CD4-positive, alpha-beta T cell treated with Interleukin-15 for 1 hour (primary cell): Measurements from ENCODE around the gene LY6G6D.
"Not testable (repeated sequence)": the region's sequence is repeated elsewhere in the genome, so short reads cannot be mapped to it uniquely, and the experiment has no call there.

Experiments used
- DNase-seq: peaks from one replicate; pipeline ENCODE4 v3.0.0-alpha.2; 2020

The LY6G6D gene

DNA sequence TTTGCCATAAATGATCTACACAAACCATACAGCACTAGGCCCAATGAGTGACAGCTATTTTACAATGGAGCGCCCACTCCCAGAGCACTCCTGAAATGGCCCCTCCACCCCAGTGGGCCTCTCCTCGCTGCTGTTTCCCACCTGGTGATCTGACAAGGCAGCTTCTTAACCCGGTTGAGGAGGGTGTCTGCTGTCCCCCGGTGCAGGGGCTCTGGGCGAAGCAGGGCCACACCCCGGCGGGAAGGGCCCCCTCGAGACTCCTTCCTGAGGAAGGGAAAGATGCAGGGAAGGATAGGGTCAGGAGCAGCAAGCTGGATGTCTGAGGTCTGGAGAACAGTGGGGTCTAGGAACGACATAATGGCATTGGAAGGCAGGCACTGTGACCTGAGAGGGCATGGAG lies 22.3 kb upstream of the LY6G6D start:
- no peak for DNase-seq

DNA sequence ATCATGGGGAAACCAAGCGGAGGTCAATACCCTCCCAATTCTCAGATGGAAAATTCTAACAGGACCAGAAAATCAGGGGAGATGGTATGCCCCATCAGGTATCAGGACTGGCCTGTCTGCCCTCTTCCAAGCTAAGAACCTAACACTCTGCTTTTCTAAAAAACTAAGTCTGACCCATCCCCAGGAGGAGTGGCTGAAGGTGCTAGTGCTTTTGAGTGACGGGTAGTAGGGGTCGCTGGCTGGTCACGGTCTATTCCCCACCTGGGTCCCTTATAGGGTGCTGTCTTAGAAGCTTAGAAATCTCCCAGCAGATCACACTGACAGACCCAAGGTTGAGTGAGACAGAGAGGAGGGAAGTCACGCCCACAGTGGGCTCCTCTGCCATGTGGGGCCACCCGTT lies 21.6 kb upstream of the LY6G6D start:
- DNase-seq: no peak

DNA sequence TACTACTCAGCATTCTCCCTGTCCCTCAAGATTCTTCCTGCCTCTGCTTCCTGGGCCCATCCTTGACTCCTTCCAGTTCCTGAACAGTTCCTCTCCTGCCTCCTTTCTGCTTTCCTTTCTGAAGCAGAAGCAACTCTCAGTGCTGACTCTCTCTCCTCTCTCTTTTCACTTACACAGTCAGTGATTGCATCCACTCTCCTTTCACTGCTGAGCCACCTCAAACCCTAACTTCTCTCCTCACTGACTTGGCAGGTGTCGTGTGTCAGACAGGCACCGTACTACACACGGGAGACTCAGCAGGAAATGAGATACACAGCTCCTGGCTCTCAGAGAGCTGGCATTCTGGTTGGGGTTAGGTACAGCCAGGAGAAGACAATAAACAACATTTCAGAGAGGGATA lies 17.6 kb upstream of the LY6G6D start:
- no peak for DNase-seq

DNA sequence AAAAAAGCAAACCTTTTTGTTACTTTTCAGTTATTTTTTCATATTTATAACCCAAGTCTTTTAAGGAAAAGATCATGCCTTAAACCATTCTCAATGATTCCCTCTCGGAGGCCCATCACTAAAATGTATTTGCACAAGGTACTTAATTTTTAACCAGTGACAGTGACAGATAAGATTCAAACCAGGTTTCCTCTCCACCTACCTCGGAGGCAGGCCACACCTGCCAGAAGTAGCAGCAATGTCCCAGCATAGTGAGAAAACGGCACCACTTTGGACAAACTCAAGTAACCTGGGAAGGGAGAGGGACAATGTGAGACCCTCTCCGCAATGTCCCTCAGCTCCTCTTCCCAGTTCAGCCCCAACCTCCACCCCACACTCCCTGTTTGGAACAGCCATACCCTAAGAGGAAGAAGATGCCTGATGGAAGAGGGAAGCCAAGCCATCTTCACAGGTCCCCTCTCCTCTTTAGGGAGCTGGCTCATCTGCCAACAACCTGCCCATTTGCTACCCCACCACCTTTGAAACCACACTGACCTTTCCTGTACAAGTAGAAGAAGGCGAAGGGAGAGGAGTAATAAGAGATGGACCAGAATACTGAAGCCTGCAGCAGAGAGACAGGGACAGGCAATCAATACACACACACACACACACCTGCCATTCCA lies 14.3 kb upstream of the LY6G6D start:
- DNase-seq: no peak

DNA sequence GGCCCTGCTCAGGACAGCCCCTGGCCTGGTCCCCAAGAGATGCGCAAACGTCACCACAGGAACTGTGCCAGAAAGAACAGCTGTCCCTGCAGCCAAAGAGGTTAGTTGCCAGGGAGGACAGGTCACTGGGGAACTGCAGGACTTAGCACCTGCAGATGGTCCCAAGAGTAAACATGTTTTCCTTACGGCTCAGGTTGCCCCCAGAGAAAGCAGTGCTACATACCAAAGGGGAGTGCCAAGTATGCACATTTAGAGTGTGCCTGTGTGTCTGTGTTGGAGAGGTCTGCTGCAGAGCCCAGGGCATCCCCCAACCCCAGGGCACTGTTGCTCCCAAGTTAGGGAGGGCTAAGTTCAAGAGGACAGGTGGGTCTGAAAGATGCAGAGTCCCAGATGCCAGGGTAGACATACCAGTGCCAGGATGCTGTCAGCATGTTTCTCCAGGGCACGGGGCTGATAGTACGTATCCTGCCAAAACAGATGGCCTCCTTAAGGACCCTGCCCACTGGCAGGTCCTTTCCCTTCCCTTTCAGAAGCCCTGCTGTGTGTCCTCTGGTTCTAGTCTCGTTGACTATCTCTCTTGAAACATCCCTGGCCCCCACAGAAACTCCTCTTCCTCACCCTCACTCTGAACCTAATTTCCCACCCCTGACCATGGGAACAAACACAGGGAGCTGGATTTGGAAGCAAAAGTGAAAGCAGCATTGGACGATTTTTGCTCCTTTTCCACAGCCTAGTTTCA lies 13.3 kb upstream of the LY6G6D start:
- no peak for DNase-seq

DNA sequence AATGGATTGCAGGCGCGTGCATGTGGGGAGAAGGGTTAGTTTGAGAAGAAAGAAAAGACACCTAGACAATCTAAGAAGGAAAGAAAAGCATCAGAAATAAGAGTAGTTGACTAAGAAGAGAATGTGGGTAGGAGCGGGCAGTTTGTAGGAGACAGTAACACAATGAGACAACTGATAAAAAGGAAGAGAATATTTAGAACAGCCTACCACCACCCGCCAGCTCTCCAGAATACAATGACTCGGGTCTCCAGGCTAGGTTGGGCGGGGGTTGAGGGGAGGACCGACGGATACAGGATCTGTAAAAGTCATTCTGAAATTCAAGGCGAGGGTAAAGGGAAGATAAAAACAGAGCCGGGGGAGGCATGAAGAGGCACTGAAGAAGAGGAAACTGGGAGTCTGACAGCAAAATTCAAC lies 12.7 kb upstream of the LY6G6D start:
- no peak for DNase-seq

DNA sequence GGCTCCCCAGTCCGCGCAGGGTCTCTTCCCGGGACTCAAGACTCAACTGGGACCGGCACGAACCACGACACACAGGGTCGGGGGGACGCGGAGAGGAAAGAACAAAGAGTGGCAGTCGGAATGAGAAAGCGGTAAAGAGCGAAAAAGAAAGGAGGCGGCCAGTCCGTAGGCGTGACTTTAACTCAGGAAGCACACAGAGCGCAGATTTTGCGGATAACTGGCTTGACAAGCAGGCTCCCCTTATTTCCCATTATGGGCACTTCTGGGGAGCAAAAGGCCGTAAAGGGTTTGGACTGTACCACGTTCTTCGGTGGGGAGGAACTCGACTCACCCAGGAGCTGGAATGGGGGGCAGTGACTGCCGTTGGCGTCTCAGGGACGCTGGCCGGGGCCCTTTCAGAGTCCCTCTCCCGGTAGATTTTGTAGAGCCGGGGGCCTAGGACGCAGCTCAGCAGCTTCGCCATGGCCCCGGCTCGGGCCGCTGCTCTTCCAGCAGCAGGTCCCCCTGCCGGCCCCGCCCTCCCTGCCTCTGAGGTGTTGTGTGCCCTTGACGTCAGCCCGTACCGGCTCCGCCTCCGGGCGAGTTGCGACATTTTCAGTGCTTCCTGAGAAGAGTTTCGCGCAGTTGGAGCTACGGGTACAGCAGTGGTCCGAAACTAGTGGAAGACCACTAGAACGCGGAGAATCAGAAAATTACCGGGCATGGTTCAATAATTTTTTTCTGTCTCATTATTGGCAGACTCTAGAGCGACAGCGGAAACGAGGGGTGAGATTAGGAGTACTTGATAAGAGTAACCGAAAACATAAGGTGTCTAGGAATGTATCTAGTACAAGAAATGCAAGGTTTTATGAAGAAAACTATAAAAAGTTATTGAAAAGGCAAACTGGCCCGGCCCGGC lies 12.1 kb upstream of the LY6G6D start, which contains the start of gene ABHD16A:
ABHD16A (minus strand) TSS at position 506 of the 898 bp plus-strand sequence; CDS start at position 463, 43 bp downstream.
- DNase-seq: peak; percentile 98

DNA sequence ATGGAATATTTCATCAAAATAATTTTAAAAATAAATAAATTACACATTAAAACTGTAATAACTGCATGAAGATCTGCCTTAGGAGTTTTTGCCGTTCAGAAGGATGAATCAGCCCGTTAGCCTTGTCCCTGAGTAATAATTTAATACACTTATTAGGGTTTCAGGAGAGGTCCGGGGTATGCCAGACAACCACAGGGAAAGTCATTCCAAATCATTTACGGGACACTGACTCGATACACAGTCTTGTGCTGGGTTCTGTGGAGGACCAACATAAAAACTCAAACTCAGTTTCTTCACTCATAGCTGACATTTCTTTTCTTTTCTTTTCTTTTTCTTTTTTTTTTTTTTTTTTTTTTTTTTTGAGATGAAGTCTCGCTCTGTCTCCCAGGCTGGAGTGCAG lies 9.2 kb upstream of the LY6G6D start:
- DNase-seq: no peak

DNA sequence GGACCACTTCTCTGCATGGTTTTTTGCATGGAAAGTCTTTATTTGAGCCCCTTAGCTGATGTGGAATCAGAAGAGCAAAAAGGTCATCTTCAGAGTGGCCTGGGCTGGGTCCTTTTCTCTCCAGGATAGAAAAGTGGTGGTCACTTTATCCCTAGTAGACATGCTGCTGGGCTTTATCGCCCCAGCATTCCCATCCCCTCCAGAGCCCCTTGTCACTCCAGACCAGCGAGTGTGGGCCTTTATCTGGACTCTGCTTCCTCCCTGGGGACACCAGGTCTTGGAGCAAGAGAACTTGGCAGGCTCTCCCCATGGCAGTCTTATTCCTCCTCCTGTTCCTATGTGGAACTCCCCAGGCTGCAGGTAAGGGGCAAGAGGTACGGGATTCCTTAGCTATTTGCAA lies 8.5 kb upstream of the LY6G6D start, which contains the start of gene LY6G6F:
LY6G6F (plus strand) TSS at position 268 of the 400 bp plus-strand sequence; CDS start at position 309, 41 bp downstream.
- no peak for DNase-seq

DNA sequence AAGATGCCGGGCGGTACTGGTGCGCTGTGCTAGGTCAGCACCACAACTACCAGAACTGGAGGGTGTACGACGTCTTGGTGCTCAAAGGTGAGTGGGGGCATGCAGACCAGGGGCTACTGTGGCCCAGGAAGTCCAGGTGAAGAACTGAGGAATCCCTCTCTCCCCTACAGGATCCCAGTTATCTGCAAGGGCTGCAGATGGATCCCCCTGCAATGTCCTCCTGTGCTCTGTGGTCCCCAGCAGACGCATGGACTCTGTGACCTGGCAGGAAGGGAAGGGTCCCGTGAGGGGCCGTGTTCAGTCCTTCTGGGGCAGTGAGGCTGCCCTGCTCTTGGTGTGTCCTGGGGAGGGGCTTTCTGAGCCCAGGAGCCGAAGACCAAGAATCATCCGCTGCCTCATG lies 7.4 kb upstream of the LY6G6D start:
- no peak for DNase-seq

DNA sequence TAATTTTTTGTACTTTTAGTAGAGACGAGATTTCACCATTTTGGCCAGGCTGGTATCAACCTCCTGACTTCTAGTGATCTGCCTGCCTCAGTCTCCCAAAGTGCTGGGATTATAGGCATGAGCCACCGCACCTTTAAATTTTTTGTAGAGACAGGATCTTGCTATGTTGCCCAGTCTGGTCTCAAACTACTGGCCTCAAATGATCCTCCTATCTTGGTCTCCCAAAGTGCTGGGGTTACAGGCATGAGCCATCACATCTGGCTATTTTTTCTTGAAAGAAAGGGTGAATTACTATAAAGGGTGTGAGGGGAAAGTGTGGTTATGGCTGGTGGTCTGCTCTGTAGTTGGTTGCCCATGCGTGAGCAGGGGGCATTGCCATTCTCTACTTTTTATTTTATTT lies 6.9 kb upstream of the LY6G6D start:
- DNase-seq: no peak

DNA sequence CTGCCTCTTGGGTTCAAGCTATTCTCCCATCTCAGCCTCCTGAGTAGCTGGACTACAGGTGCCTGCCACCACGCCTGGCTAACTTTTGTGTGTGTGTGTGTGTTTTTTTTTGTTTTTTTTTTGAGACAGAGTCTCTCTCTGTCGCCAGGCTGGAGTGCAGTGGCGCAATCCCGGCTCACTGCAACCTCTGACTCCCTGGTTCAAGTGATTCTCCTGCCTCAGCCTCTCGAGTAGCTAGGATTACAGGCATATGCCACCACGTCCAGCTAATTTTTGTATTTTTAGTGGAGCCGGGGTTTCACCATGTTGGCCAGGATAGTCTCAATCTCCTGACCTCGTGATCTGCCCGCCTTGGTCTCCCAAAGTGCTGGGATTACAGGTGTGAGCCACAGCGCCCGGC lies 6.0 kb upstream of the LY6G6D start:
- not testable (repeated sequence) for DNase-seq

DNA sequence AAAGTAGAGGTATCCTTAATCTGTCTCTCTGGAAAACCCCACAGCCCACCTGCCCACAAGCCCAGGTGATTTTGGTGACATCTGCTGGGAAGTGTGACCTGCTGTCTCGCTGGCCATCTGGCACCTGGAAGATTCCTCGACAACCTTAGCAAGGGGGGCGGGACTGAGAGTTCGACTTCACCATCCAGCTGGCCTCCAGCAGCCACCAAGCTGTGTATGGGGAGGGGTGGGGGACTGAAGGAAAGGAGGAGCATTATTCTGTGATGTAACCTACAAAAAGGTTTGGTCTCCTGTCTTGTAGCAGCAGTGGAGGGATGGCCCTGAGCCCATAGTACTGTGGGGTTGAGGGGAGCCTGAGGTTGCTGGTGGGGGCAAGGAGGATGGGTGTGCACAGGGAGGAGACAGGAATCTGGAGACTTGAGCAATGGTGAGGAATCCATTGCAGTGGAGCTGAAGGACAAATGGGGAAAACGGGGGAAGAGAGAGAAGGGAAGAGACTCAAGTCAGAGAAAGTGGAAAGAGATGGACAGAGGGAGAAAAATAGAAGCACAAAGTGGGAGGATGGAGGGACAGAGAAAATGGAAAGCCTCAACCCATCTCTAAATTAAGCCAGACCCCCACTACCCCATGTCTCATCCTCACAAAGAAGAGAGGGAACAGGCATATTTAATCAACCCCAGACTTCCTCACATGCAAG lies 4.5 kb upstream of the LY6G6D start:
- DNase-seq: no peak

DNA sequence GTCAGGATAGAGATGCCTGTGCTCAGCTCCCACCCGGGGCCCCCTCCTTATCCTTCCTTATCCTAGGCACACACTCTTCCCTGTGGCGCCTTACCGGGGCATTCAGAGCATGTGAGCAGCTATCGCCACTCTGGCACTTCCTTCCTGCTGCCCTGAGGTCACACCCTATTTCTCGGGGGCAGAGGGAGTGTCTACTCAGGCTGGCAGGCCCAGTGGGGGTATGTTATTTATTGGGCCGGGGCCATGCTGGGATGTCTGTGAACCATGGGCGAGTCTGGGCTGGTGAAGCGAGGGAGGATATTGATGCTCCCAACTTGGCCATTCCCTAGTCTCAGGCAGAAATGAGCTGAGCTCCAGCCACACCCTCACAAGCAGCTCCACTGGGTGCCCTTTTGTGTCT lies 3.9 kb upstream of the LY6G6D start:
- no peak for DNase-seq

DNA sequence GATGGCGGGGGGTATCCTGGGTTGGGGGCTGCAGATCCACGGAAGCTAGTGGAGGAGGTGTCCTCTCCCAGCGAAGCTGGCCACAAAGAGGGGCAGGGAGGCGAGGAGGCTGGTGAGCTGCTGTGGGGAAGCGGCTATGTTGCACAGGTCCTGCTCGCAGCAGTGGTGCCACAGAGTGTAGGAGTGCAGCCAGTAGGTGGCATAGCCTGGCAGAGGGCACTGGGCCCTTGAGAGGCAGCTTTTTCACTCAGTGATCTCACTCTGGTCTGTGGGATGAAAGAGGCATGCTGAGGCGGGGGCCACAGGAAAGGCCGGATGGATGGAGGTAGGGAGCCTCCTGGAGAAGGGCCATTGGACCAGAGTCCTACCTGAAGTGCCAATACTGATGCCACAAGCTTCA lies 2.9 kb upstream of the LY6G6D start:
- DNase-seq: no peak

DNA sequence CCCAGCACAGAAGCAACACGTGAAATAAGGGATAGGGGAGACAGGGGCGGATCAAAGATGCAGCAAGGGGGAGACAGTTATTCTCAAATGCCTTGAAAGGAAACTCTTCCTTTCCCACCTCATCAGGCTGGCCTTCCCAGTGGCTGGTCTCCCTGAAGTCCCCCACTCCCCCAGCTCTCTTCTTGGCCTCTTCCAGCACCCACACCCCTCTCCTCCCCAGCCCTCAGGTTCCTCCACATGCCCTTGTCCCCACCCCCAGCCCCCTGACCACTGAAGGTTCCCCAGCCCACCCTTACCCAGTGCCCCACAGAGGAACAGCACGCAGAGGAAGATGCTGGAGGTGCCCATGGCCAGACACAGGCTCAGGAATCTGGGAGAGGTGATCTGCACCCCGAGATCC lies 1.7 kb upstream of the LY6G6D start:
- no peak for DNase-seq

DNA sequence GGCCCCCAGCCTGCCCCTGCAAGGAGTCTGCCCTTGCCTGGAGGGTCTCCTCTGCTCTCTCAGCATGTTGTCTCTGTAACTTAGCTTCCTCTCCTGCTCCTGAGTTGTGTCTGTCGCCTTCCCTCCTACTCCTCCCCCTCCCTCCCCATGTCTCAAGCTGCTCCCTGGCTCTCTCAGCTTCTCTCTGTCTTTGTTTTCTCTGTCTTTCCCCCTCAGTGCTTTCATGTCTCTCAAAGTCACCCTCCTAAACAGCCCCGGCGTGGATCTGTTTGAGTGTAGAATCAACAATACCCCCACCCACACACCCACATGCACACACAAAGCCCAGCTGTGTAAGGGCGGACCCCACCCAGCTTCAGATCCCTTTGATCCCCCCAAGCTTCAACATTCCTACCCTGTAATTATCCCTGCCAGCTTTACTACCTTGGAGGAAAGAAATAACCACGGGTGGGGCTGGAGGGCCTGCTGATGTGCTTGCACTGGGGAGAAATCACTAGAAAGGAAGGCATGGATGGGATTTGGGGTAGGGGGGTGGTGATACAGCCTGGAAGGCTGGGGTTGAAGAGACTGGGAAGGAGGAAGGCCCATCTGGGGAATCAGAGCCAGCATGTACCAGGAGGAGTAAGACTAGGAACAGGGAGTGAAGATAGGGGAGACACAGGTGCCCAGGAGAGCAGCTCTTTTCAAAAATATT lies 1.0 kb upstream of the LY6G6D start:
- no peak for DNase-seq

DNA sequence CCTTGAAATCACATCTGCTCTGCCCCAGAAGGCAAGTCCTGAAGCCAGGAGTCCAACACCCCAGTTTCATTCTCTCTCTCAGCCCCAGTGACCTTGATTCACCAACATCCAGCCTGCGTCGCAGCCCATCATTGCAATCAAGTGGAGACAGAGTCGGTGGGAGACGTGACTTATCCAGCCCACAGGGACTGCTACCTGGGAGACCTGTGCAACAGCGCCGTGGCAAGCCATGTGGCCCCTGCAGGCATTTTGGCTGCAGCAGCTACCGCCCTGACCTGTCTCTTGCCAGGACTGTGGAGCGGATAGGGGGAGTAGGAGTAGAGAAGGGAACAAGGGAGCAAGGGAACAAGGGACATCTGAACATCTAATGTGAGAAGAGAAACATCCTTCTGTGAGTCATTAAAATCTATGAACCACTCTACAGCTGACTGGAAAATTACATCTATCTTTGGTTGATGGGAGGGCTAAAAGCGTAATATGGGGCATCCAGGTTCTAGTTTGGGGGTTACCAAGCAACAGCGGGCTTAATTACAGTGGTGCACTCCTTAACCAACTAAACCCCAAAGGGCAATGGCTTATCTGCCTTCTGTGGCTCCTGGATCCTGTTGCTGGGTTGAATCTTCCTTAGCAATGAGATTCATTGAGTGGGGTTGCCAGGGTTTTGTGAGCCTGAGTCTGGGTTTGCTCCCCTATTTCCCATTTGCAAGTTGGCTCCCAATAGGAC lies 2.5 kb downstream of the LY6G6D start:
- DNase-seq: no peak

DNA sequence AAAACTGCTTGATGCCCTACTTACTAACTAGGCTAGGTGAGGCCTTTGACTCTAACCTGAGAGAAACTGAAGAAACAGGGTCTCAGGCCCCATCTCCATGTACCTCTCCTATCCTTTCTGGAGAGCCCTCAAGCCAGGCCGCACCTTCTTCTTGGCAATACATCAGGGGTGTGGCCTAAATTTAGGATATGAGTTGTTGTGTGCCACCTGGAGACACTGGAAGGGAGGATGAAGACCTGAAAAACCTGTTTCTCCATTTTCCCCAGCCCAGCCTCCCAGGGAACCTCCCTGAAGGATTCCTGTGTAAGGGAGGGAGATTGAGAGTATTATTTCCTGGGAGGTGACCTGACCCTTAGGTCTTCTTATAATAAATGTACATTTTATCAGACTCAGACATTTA lies 3.1 kb downstream of the LY6G6D start:
- no peak for DNase-seq

DNA sequence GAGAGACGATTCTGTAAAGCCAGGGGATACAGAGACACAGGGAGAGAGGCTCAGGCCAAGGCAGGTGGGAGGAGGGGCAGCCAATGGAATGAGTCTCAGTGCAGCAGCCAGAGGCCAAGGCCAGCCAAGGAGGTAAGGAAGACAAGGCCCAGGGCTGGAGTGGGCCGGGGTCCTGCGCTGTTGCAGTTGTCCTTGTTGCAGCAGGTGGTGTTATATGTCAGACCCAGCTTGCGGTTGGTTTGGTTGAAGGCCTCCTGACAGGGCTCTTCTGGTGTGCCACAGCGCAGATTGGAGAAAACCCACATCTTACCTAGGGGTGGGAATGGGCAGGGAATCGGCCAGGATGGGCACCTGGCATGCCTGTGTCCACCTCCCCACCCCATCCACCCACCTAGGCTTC lies 3.9 kb downstream of the LY6G6D start:
- DNase-seq: no peak

DNA sequence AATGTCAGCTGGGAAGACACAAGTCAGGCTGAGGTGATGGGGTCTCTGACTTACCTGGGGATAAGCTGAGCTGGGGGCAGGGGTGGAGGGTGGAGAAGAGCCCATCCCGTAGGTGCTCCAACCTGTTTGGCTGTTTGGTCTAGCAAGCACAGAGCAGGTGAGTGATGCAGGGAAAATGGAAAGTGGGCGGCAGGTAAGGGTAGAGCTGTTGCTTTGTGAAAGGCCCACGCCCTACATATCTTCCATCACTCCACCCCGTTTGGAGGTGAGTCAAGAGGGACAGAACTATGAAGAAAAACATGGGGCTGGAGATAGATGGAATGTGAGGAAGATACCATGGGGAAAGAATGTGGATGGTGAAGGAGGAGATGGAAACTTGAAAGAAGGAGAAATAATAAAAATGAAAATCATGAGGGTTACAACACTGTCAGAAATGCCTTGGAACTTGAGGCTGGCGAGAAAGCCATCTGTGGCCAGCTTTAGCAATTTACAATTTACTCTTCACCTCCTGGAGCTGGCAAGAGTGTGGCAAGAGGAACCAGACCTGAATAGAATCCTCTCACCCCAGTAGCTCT lies 5.1 kb downstream of the LY6G6D start:
- DNase-seq: no peak
